Right atrium auricular region (tissue), 2 donors: ENCODE data around the gene ATP10A. TPM values are rescaled to one million over a fixed set of nuclear protein-coding genes. Genes with fewer than 3 reads are reported as not detected.

Experiments used
- DNase-seq: peaks from one replicate; pipeline ENCODE4 v3.0.0-alpha.2; 2019; ENCODE audit warnings: low spot score
- H3K27ac ChIP-seq, 2 donors: fragments of 200-600 bp; sonication (generic); 1 replicate in 1 of 2; 2 replicates in 1 of 2; pipeline ENCODE4 v1.5.1; 2016 to 2019
- H3K27me3 ChIP-seq, 2 donors: fragments of 200-600 bp; sonication (generic); one replicate each; pipeline versions ENCODE4 v1.5.1 to v1.6.0; 2017 to 2019
- H3K36me3 ChIP-seq: fragments of 200-600 bp; sonication (generic); one replicate; pipeline ENCODE4 v1.5.1; 2016
- H3K4me1 ChIP-seq, 2 donors: fragments of 200-600 bp; sonication (generic); one replicate each; pipeline versions ENCODE4 v1.5.1 to v1.6.0; 2017 to 2019
- H3K4me3 ChIP-seq, 2 donors: fragments of 200-600 bp; sonication (generic); 1 replicate in 1 of 2; 2 replicates in 1 of 2; pipeline ENCODE4 v1.5.1; 2017 to 2019; ENCODE audit warnings: mild to moderate bottlenecking in 1 of 2, moderate library complexity in 1 of 2
- H3K9me3 ChIP-seq, 2 donors: fragments of 200-600 bp; sonication (generic); one replicate each; pipeline ENCODE4 v1.5.1; 2019
- CTCF ChIP-seq, 2 donors: fragments of 200-600 bp; sonication (generic); IDR thresholded peaks; one replicate each; pipeline ENCODE4 v1.5.1; 2019; ENCODE audit warnings: antibody characterized with exemption in 2 of 2
- total RNA-seq, 2 donors: library from RNA; depleted of rRNA; stranded (reverse); fragments of >200 nt; gene quantifications; one replicate each; pipeline ENCODE4 v1.1.0, GENCODE V29; 2016

Gene ATP10A
- total RNA-seq, 2 donors from 2014 or later: 3.2 to 6.0 TPM

GRCh38 chr15:25708391-25708790 is 154.7 kb downstream of the ATP10A start:
- H3K4me1 ChIP-seq: no peaks in the 10 kb centered on the region
- TF ChIP-seq CTCF (IDR thresholded peaks at IDR 0.05): no peak
- no peak overlapping the region for H3K27ac ChIP-seq
- no peak for DNase-seq
- no peaks in the 10 kb centered on the region for H3K27me3 ChIP-seq
- H3K36me3 ChIP-seq: no peaks in the 10 kb centered on the region
- H3K4me3 ChIP-seq: no peak overlapping the region
- H3K9me3 ChIP-seq: no peaks in the 10 kb centered on the region

- Histone ChIP-seq H3K4me1 (no peaks in the 10 kb centered on the region), H3K27ac (no peak overlapping the region), H3K9me3 (no peaks in the 10 kb centered on the region), H3K36me3 (no peaks in the 10 kb centered on the region), H3K4me3 (no peak overlapping the region), H3K27me3 (no peaks in the 10 kb centered on the region)
- no peak for DNase-seq
- TF ChIP-seq CTCF (IDR thresholded peaks at IDR 0.05): no peak
These were observed 155.3 kb downstream of the ATP10A start for GRCh38 chr15:25707656-25708365.

- Histone ChIP-seq H3K4me1 (no peaks in the 10 kb centered on the region), H3K36me3 (no peaks in the 10 kb centered on the region), H3K27me3 (no peaks in the 10 kb centered on the region), H3K27ac (no peak overlapping the region), H3K9me3 (no peaks in the 10 kb centered on the region), H3K4me3 (no peak overlapping the region)
- no peak for DNase-seq
- no peak for TF ChIP-seq CTCF (IDR thresholded peaks at IDR 0.05)
These were observed 156.8 kb downstream of the ATP10A start for GRCh38 chr15:25706176-25706955.

GRCh38 chr15:25705433-25706115 is 157.6 kb downstream of the ATP10A start:
- no peaks in the 10 kb centered on the region for H3K36me3 ChIP-seq
- H3K4me1 ChIP-seq: no peaks in the 10 kb centered on the region
- no peaks in the 10 kb centered on the region for H3K27me3 ChIP-seq
- DNase-seq: no peak
- H3K4me3 ChIP-seq: no peak overlapping the region
- no peak for TF ChIP-seq CTCF (IDR thresholded peaks at IDR 0.05)
- H3K9me3 ChIP-seq: no peaks in the 10 kb centered on the region
- no peak overlapping the region for H3K27ac ChIP-seq

- Histone ChIP-seq H3K36me3 (no peaks in the 10 kb centered on the region), H3K27ac (no peak overlapping the region), H3K27me3 (no peaks in the 10 kb centered on the region), H3K4me1 (no peaks in the 10 kb centered on the region), H3K4me3 (no peak overlapping the region), H3K9me3 (no peaks in the 10 kb centered on the region)
- no peak for DNase-seq
- no peak for TF ChIP-seq CTCF (IDR thresholded peaks at IDR 0.05)
These were observed 159.4 kb downstream of the ATP10A start for GRCh38 chr15:25703726-25704125.
